Measurements from ENCODE around the gene XRN1. TPM values are rescaled to one million over a fixed set of nuclear protein-coding genes. Genes with fewer than 3 reads are reported as not detected.

The XRN1 gene
- total and polyA plus RNA-seq, 8 donors, result 3.5 to 23.4 (median 18.2) TPM

GRCh38 chr3:142281474-142281873, 166.4 kb downstream of the XRN1 start:
- 35% methylated on average over 1 of the region's 1 CpG for WGBS, 2 donors
- FAIRE-seq, result no peak

GRCh38 chr3:142279965-142280590, 167.8 kb downstream of the XRN1 start:
- H3K27ac ChIP-seq, result no peak overlapping the region
- DNase-seq, result peak in 3 of 6 donors; percentile 19 to 57 (median 24)
- WGBS, 2 donors, result 12 to 16% methylated on average over 5 of the region's 5 CpGs
- H3K9me3 ChIP-seq, result no peaks in the 10 kb centered on the region
- H3K4me1 ChIP-seq, result no peaks in the 10 kb centered on the region
- H3K27me3 ChIP-seq, result no peaks in the 10 kb centered on the region
- no peak for FAIRE-seq
- ATAC-seq, result peak; percentile 87 to 99 (median 96)
- no peaks in the 10 kb centered on the region for H3K36me3 ChIP-seq
- TF ChIP-seq CTCF (IDR thresholded peaks at IDR 0.05), result peak; percentile 27 to 56 (median 46)
- no peak overlapping the region for H3K4me3 ChIP-seq
- intact Hi-C loops (cut with DNase I), result loop anchor here in 2 of 3 donors (5.0 to 10.0 kb wide), 3 partner anchors 153 to 315 kb away; no protein-coding TSS in a partner anchor

More at GRCh38 chr3:142281474-142281873, 166.4 kb downstream of the XRN1 start:
- intact Hi-C loops (cut with DNase I), result loop anchor here in 2 of 3 donors (5.0 to 10.0 kb wide), 2 partner anchors 154 to 157 kb away; no protein-coding TSS in a partner anchor
- no peak overlapping the region for H3K4me3 ChIP-seq
- H3K4me1 ChIP-seq, result no peaks in the 10 kb centered on the region
- TF ChIP-seq CTCF (IDR thresholded peaks at IDR 0.05), result no peak
- H3K36me3 ChIP-seq, result no peaks in the 10 kb centered on the region
- ATAC-seq (no peak), DNase-seq (no peak)
- no peaks in the 10 kb centered on the region for H3K27me3 ChIP-seq
- no peaks in the 10 kb centered on the region for H3K9me3 ChIP-seq
- H3K27ac ChIP-seq, result no peak overlapping the region

GRCh38 chr3:142278451-142278850, 169.4 kb downstream of the XRN1 start:
- FAIRE-seq, result no peak
- Histone ChIP-seq H3K27ac (no peak overlapping the region), H3K27me3 (no peaks in the 10 kb centered on the region), H3K9me3 (no peaks in the 10 kb centered on the region), H3K36me3 (no peaks in the 10 kb centered on the region), H3K4me1 (no peaks in the 10 kb centered on the region), H3K4me3 (no peak overlapping the region)
- intact Hi-C loops (cut with DNase I), result loop anchor here in 1 of 3 donors (10.0 kb wide), 1 partner anchor 314 kb away; no protein-coding TSS in a partner anchor
- ATAC-seq, result no peak
- no peak for DNase-seq
- TF ChIP-seq CTCF (IDR thresholded peaks at IDR 0.05), result no peak
- WGBS, 2 donors, result 52 to 67% methylated on average over 2 of the region's 2 CpGs

- peak in 1 of 4 donors; percentile 55 for ATAC-seq
- no peak overlapping the region for H3K27ac ChIP-seq
- intact Hi-C loops (cut with DNase I), result loop anchor here in 1 of 3 donors (10.0 kb wide), 1 partner anchor 312 kb away; no protein-coding TSS in a partner anchor
These were observed 171.1 kb downstream of the XRN1 start for GRCh38 chr3:142276781-142277180.

More at GRCh38 chr3:142276781-142277180, 171.1 kb downstream of the XRN1 start:
- TF ChIP-seq CTCF (IDR thresholded peaks at IDR 0.05), result no peak
- Histone ChIP-seq H3K9me3 (no peaks in the 10 kb centered on the region), H3K4me1 (no peaks in the 10 kb centered on the region), H3K36me3 (no peaks in the 10 kb centered on the region), H3K27me3 (no peaks in the 10 kb centered on the region), H3K4me3 (no peak overlapping the region)
- FAIRE-seq (no peak), DNase-seq (no peak)
- 63 to 64% methylated on average over 2 of the region's 2 CpGs for WGBS, 2 donors
